Measurements from ENCODE around the gene ANKRD11.
"Not testable (repeated sequence)": the region's sequence is repeated elsewhere in the genome, so short reads cannot be mapped to it uniquely, and the experiment has no call there.

ANKRD11 gene

GRCh38 chr16:89334050-89334449 lies 156.3 kb downstream of the ANKRD11 start:
- DNase-seq (ENCODE audit: low read depth in 2 of 3, low spot score in 2 of 3): no peak

- DNase-seq (ENCODE audit: low read depth in 2 of 3, low spot score in 2 of 3): not testable (repeated sequence)
Observed at GRCh38 chr16:89333401-89334001, 156.9 kb downstream of the ANKRD11 start.

GRCh38 chr16:89332902-89333245 lies 157.5 kb downstream of the ANKRD11 start:
- DNase-seq (ENCODE audit: low read depth in 2 of 3, low spot score in 2 of 3): no peak

- no peak for DNase-seq (ENCODE audit: low read depth in 2 of 3, low spot score in 2 of 3)
Observed at GRCh38 chr16:89332243-89332901, 158.0 kb downstream of the ANKRD11 start.

- no peak for DNase-seq (ENCODE audit: low read depth in 2 of 3, low spot score in 2 of 3)
Observed at GRCh38 chr16:89331371-89332109, 158.8 kb downstream of the ANKRD11 start.

GRCh38 chr16:89330177-89330856 lies 160.0 kb downstream of the ANKRD11 start:
- DNase-seq (ENCODE audit: low read depth in 2 of 3, low spot score in 2 of 3): no peak

GRCh38 chr16:89329830-89330176 lies 160.6 kb downstream of the ANKRD11 start:
- DNase-seq (ENCODE audit: low read depth in 2 of 3, low spot score in 2 of 3): not testable (repeated sequence)

- DNase-seq (ENCODE audit: low read depth in 2 of 3, low spot score in 2 of 3): not testable (repeated sequence)
Observed at GRCh38 chr16:89328412-89329400, 161.7 kb downstream of the ANKRD11 start.

GRCh38 chr16:89326721-89327120 lies 163.6 kb downstream of the ANKRD11 start:
- DNase-seq (ENCODE audit: low read depth in 2 of 3, low spot score in 2 of 3): no peak

GRCh38 chr16:89325861-89326471 lies 164.4 kb downstream of the ANKRD11 start:
- DNase-seq (ENCODE audit: low read depth in 2 of 3, low spot score in 2 of 3): no peak

GRCh38 chr16:89324056-89325010 lies 166.0 kb downstream of the ANKRD11 start:
- DNase-seq (ENCODE audit: low read depth in 2 of 3, low spot score in 2 of 3): peak in 2 of 3 experiments; percentile 31 to 36

GRCh38 chr16:89323120-89323960 lies 167.0 kb downstream of the ANKRD11 start:
- DNase-seq (ENCODE audit: low read depth in 2 of 3, low spot score in 2 of 3): no peak

GRCh38 chr16:89322321-89323119 lies 167.8 kb downstream of the ANKRD11 start:
- no peak for DNase-seq (ENCODE audit: low read depth in 2 of 3, low spot score in 2 of 3)

- DNase-seq (ENCODE audit: low read depth in 2 of 3, low spot score in 2 of 3): no peak
Observed at GRCh38 chr16:89320782-89321501, 169.4 kb downstream of the ANKRD11 start.

GRCh38 chr16:89319886-89320781 lies 170.2 kb downstream of the ANKRD11 start:
- peak in 1 of 3 experiments; percentile 36 for DNase-seq (ENCODE audit: low read depth in 2 of 3, low spot score in 2 of 3)

- DNase-seq (ENCODE audit: low read depth in 2 of 3, low spot score in 2 of 3): no peak
Observed at GRCh38 chr16:89319631-89319885, 170.8 kb downstream of the ANKRD11 start.
